Pancreas (tissue), 10 donors: Measurements from ENCODE around the gene PCDHGA2. TPM values are rescaled to one million over a fixed set of nuclear protein-coding genes. Genes with fewer than 3 reads are reported as not detected.
"Not testable (repeated sequence)": the region's sequence is repeated elsewhere in the genome, so short reads cannot be mapped to it uniquely, and the experiment has no call there.

ENCODE experiments used
- ATAC-seq, 4 donors: fragments of 200-7000 bp; cut with Tn5 transposase; one replicate each; pipeline versions ENCODE4 v1.8.0 to v1.9.1; 2020; ENCODE audit warnings: mild to moderate bottlenecking in 4 of 4, moderate library complexity in 4 of 4
- DNase-seq, 6 donors: peaks; one replicate each; pipeline ENCODE4 v3.0.0-alpha.2; 2020
- FAIRE-seq: peaks from 2 replicates; lab custom pipeline; 2012; peaks lifted over from hg19 to GRCh38; lab: Jason Lieb, UNC
- H3K27ac ChIP-seq, 4 donors: fragments of 200-600 bp; sonication (generic); 1 replicate in 3 of 4; 2 replicates in 1 of 4; pipeline versions ENCODE4 v1.5.0 to v1.8.0; 2020
- H3K27me3 ChIP-seq, 4 donors: fragments of 200-600 bp; one replicate each; pipeline ENCODE4 v1.8.0; 2021
- H3K36me3 ChIP-seq, 3 donors: fragments of 200-600 bp; sonication (generic) in 1 of 3; one replicate each; pipeline versions ENCODE4 v1.5.0 to v1.8.0; 2020 to 2021
- H3K4me1 ChIP-seq, 3 donors: fragments of 200-600 bp; one replicate each; pipeline ENCODE4 v1.8.0; 2021
- H3K4me3 ChIP-seq, 4 donors: fragments of 200-600 bp; sonication (generic) in 2 of 4; one replicate each; pipeline versions ENCODE4 v1.5.0 to v1.8.0; 2020 to 2021
- H3K9me3 ChIP-seq, 4 donors: fragments of 200-600 bp; one replicate each; pipeline ENCODE4 v1.8.0; 2021
- CTCF ChIP-seq, 4 donors: fragments of 200-600 bp; sonication (generic) in 3 of 4; IDR thresholded peaks; one replicate each; pipeline versions ENCODE4 v1.5.0 to v1.8.0; 2021; ENCODE audit warnings: antibody characterized with exemption in 4 of 4
- WGBS, 2 donors: extraction: QIAGEN DNeasy Blood & Tissue Kit; methylation state at CpG; one replicate each; pipeline ENCODE4 v1.1.7; 2013; 5-methylcytosine and 5-hydroxymethylcytosine counted together
- intact Hi-C, 3 donors: fragments of 100-400 bp; cut with DNase I; formaldehyde crosslinking; loops; one replicate each; pipeline versions ENCODE4 v1.11.1 to v1.14.2; 2022
- polyA plus RNA-seq, 2 donors: library from polyadenylated mRNA; stranded (reverse); fragments of 200-250 nt; gene quantifications; one replicate each; pipeline ENCODE4 v1.2.3, GENCODE V29; 2013
- total RNA-seq, 6 donors: library from RNA; stranded (reverse); fragmentation: NEBNext Ultra II Directional in 4 of 6; extraction: Animal tissue kit (Norgen Biotek cat#: 25700) in 4 of 6; gene quantifications; one replicate each; pipeline versions ENCODE4 v1.2.1 to v1.2.4, GENCODE V29; 2021 to 2023
- donor health status: healthy with polysubstance abuse.
- donor health status: DM: no; HTN: no; CAD: no; lungs with moderate emphysema.
- donor health status: DM: no; HTN: no; CAD: no.
- donor health status: control.
- donor health status: control.
- donor health status: Bipolar disorder and iron deficiency.
- donor health status: DM: yes; HTN: yes; CAD: no.
- donor health status: DM: no; HTN: no; CAD: no.
- donor health status: DM: no; HTN: no; CAD: no.
- donor health status: DM: yes; HTN: yes; CAD: no.

PCDHGA2 gene
- total and polyA plus RNA-seq, 8 donors = 0.46 to 2.1 (median 1.3) TPM

- FAIRE-seq (no peak), DNase-seq (no peak), ATAC-seq (peak in 1 of 4 donors; percentile 49)
- Histone ChIP-seq H3K27ac (no peak within 1 kb of the TSS), H3K4me3 (peak within 1 kb of the TSS in 2 of 4 donors; percentile 8 to 17), H3K27me3 (no peaks in the 10 kb centered on the region), H3K36me3 (no peaks in the 10 kb centered on the region), H3K9me3 (peaks cover 0 to 20% (median 0%) of the 10 kb centered on the region in 4 donors), H3K4me1 (no peaks in the 10 kb centered on the region)
- no peak for TF ChIP-seq CTCF (IDR thresholded peaks at IDR 0.05)
- intact Hi-C loops = loop anchor here in 1 of 3 donors (10.0 kb wide), 1 partner anchor 228 kb away; the partner anchor contains the start of gene PCDHB6
- 11 to 14% methylated on average over 37 of the region's 37 CpGs for WGBS, 2 donors
Observed at GRCh38 chr5:141382469-141383294, 44.1 kb downstream of the PCDHGA2 start, which contains the start of gene PCDHGA7. Gene PCDHGA7, plus strand, starts transcription at chr5:141382742. Its CDS starts 158 bp downstream, at chr5:141382900.

GRCh38 chr5:141383345-141383744, 44.8 kb downstream of the PCDHGA2 start:
- intact Hi-C loops = loop anchor here in 1 of 3 donors (10.0 kb wide), 1 partner anchor 229 kb away; the partner anchor contains the start of gene PCDHB6
- DNase-seq = no peak
- H3K4me3 ChIP-seq = peak overlapping the region in 2 of 4 donors; percentile 8 to 17
- no peaks in the 10 kb centered on the region for H3K36me3 ChIP-seq
- peaks cover 0 to 21% (median 0%) of the 10 kb centered on the region in 4 donors for H3K9me3 ChIP-seq
- TF ChIP-seq CTCF (IDR thresholded peaks at IDR 0.05) = no peak
- no peak overlapping the region for H3K27ac ChIP-seq
- H3K4me1 ChIP-seq = no peaks in the 10 kb centered on the region
- ATAC-seq = no peak
- no peaks in the 10 kb centered on the region for H3K27me3 ChIP-seq
- no peak for FAIRE-seq
- WGBS, 2 donors = 24 to 33% methylated on average over 21 of the region's 21 CpGs

- intact Hi-C loops = loop anchor here in 1 of 3 donors (10.0 kb wide), 1 partner anchor 230 kb away; the partner anchor contains the start of gene PCDHB6
- FAIRE-seq (no peak), ATAC-seq (no peak), DNase-seq (no peak)
- 36 to 44% methylated on average over 39 to 43 of the region's 43 CpGs for WGBS, 2 donors
- no peak for TF ChIP-seq CTCF (IDR thresholded peaks at IDR 0.05)
- Histone ChIP-seq H3K9me3 (peaks cover 0 to 35% (median under 1%) of the 10 kb centered on the region in 4 donors), H3K36me3 (no peaks in the 10 kb centered on the region), H3K4me3 (no peak overlapping the region), H3K4me1 (no peaks in the 10 kb centered on the region), H3K27ac (no peak overlapping the region), H3K27me3 (no peaks in the 10 kb centered on the region)
Observed at GRCh38 chr5:141384471-141385267, 46.1 kb downstream of the PCDHGA2 start.

GRCh38 chr5:141387557-141388311, 49.2 kb downstream of the PCDHGA2 start, which contains the start of gene PCDHGB4:
Gene PCDHGB4, plus strand, starts transcription at chr5:141387698. Its CDS starts 187 bp downstream, at chr5:141387885.
- H3K4me1 ChIP-seq, DNase-seq, FAIRE-seq, H3K27ac ChIP-seq, H3K36me3 ChIP-seq, H3K27me3 ChIP-seq: not testable (repeated sequence)
- H3K9me3 ChIP-seq = peaks cover 0 to 34% (median 2%) of the 10 kb centered on the region in 4 donors
- intact Hi-C loops = loop anchor here in 1 of 3 donors (10.0 kb wide), 1 partner anchor 233 kb away; the partner anchor contains the start of gene PCDHB6
- ATAC-seq = peak; percentile 60 to 94 (median 82)
- H3K4me3 ChIP-seq = peak within 1 kb of the TSS in 1 of 4 donors; percentile 7
- WGBS, 2 donors = 6 to 10% methylated on average over 17 to 21 of the region's 40 CpGs
